Skin of body (tissue), 2 donors: ENCODE results near the gene AKAP5. TPM values are rescaled to one million over a fixed set of nuclear protein-coding genes. Genes with fewer than 3 reads are reported as not detected.

Experiments used
- DNase-seq: peaks from one replicate; lab custom pipeline; 2025; lab: John Stamatoyannopoulos, UW
- total RNA-seq: library from RNA; depleted of rRNA; stranded (reverse); fragments of >200 nt; gene quantifications from one replicate; pipeline ENCODE4 v1.2.3, GENCODE V29; 2014

AKAP5 gene
- total RNA-seq, 1 donor from 2014 or later = 1.3 TPM

DNA sequence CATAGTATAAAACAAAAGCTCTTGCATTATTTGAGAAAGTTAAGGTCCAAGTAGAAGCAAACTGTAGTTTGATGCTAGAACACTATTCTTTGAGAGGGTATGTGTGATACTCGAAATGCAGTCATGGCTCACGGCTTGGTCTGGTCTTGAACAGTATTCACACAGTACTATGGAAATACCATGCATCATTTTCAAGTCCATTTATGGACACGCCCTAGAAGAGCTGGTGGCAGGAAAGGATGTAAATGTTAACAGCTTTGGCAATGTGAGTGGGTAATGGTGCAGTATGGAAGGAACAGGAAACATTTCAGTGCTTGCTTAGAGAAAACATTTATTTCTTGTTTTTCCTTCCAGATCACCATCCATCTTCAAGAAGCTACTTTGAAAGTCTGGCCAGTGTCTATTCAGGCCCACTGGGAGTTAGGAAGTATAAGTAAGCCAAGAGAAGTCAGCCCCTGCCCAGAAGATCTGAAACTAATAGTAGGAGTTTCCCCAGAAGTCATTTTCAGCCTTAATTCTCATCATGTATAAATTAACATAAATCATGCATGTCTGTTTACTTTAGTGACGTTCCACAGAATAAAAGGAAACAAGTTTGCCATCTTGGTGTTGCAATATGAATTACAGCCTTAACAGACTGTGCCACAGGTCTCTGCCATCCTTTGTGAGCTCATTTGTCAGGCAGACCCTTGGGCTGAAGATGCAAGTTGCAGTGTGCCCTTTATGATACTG lies 5.7 kb upstream of the AKAP5 start:
- DNase-seq = no peak

- no peak for DNase-seq
These were observed 4.1 kb upstream of the AKAP5 start for GRCh38 chr14:64461221-64461620.

GRCh38 chr14:64463195-64463594 lies 2.1 kb upstream of the AKAP5 start:
- DNase-seq = no peak

- DNase-seq = no peak
These were observed 1.4 kb upstream of the AKAP5 start for GRCh38 chr14:64463873-64464272.

- DNase-seq = no peak
These were observed 648 bp upstream of the AKAP5 start for GRCh38 chr14:64464651-64465050.

- peak; percentile 32 for DNase-seq
These were observed 694 bp downstream of the AKAP5 start for GRCh38 chr14:64465831-64466554.

- no peak for DNase-seq
These were observed 1.8 kb downstream of the AKAP5 start for GRCh38 chr14:64467101-64467500.

- DNase-seq = no peak
These were observed 2.3 kb downstream of the AKAP5 start for GRCh38 chr14:64467566-64467965.

DNA sequence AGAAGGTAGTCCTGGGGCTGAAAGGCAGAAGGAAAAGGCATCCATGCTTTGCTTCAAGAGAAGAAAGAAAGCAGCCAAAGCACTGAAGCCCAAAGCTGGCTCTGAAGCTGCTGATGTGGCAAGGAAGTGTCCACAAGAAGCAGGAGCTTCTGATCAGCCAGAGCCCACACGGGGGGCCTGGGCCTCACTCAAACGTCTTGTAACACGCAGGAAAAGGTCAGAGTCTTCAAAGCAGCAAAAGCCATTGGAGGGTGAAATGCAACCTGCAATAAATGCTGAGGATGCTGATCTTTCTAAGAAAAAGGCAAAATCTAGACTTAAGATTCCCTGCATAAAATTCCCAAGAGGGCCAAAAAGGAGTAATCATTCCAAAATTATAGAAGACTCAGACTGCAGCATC lies 3.2 kb downstream of the AKAP5 start:
- no peak for DNase-seq

DNA sequence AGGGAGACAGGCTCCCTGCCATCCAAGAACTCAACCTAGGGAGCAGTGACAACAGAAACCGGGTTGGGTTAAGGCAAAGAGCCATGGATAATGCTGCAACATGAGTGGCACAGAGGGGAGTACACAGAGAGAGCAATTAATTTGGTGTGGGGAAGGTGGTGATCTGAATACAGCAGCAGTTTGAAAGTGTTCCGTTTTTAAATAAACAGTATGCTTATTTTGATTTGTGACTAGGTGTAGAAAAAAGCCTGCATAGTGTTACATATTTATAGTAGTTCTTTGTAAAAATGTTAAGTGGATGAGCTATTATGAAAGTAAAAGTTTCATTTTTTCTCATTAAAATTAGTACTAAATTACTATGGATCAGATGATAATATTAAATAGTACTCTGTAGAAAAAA lies 8.7 kb downstream of the AKAP5 start:
- DNase-seq = no peak

GRCh38 chr14:64474698-64475097 lies 9.4 kb downstream of the AKAP5 start:
- no peak for DNase-seq

GRCh38 chr14:64475585-64476273 lies 10.4 kb downstream of the AKAP5 start:
- DNase-seq = no peak

DNA sequence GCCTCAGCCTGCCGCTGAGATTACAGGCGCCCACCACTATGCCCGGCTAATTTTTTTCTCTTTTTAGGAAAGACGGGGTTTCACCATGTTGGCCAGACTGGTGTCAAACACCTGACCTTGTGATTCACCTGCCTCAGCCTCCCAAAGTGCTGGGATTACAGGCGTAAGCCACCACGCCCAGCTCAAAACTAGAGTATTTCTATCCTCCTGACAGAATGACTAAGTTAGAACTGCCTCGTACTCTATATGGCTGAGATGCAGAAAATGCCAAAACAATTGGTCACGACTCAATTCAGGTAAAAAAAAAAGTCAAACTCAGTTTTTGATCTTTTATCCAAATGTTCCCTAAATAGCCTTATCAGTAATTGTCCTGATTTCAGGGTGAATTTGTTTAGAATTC lies 11.1 kb downstream of the AKAP5 start:
- no peak for DNase-seq

DNA sequence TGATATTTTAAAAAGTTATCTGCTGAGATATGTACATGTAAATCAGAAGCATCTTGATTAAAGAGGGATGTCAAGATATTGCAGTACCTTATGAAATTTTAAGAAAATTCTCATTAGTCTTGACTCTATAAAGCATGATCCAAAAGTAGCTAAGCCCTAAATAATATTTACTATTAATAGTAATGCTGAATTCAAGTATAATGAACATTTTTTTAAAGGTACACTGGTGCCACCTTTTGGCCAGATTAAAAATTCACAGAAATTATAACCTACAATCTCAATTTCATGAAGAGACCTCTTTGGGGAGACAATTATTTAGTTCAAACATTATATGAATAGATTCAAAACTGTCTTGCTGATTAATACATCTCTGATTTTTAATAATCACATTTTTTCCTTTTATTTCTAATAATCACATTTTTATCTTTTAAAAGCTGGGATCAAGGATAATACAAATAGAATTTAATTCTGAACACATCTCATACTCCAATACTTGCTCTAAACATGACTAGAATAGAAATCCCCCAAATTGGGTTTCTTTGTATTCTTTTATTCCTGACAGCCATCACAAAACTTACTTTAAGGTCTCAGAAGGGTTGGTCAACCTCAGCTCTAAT lies 13.4 kb downstream of the AKAP5 start:
- DNase-seq = no peak

GRCh38 chr14:64488590-64489099 lies 23.3 kb downstream of the AKAP5 start:
- DNase-seq = no peak

DNA sequence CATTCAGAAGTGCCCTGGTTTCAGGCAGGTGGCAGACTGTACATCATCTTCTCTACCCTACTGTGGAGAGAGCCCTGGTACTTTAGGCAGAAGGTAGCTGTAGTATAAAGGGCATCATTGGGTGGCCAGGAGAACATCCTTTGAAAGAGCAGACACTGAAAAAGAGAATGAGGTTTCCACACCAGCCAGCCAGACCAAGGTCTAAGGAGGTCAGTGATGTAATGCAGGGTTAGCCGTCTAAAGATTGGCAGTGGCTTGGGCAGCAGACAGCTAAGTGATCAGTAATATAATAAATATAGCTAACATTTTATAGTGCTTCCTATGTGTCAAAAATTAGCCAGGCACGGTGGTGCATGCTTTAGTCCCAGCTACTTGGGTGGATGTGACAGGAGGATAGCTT lies 26.3 kb downstream of the AKAP5 start:
- no peak for DNase-seq

- no peak for DNase-seq
These were observed 28.2 kb downstream of the AKAP5 start for GRCh38 chr14:64493455-64493854.

DNA sequence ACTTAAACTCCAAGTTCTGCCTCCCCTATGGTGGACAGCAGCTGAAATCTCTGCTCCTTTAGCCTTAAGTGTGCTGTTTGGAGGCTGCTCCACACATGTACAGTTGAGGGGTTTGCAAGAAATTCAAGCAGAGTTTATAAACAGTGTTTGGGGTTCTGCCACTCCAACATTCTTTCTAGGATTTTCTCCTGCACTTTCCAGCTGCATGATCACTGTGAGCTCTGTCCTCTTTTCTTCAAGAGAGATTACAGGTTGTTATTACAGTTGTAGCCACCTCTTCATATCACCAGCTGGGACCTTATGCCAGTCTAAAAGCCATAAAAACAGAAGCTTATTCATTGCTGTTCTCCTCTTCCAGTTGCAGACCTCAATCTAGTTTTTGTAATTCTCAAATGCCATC lies 30.0 kb downstream of the AKAP5 start:
- DNase-seq = no peak

DNA sequence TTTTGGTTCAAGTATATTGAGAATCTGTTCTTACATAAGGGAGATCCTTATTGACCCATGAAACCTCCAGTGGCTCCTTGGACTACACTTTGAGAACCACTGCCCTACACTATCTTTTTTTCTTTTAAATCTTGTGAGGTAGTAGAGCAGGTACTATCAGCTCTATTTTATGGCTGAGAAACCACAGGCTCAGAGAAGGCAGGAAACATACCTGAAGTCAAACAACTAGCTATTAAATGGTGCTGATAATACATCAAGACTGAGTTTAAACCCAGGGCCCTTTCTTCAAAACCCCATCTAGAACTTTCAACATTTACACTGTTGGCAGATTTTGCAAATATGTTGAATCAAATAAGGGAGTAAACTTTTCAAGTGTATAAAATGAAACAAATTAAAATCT lies 31.5 kb downstream of the AKAP5 start:
- DNase-seq = no peak

DNA sequence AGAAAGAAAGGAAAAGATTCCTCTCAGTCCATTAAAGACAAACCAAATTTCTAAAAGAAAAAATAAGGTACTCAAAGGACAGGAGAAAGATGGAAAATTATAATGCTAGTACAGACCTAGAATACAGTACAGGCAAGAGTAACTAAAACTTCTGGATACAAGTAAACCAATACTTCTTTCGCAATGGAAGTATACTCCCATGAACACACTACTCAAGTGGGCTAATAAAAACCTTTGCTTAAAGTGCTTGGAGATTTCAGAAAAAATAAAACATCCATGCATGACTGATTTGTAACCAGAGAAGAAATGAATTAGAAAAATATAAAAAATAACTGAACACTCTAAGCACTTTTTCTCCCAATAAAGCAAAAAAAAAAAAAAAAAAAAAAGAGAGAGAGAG lies 34.8 kb downstream of the AKAP5 start:
- no peak for DNase-seq

- DNase-seq = no peak
These were observed 36.3 kb downstream of the AKAP5 start for GRCh38 chr14:64501411-64502171.
